DMS 273 (cell line): ENCODE measurements around the gene POLD4.

Source experiments
- DNase-seq: peaks from one replicate; lab custom pipeline; 2025; ENCODE audit not compliant: unreplicated experiment; lab: John Stamatoyannopoulos, UW

The POLD4 gene

GRCh38 chr11:67389477-67389876, 36.1 kb upstream of the POLD4 start:
- DNase-seq: peak; percentile 53

DNA sequence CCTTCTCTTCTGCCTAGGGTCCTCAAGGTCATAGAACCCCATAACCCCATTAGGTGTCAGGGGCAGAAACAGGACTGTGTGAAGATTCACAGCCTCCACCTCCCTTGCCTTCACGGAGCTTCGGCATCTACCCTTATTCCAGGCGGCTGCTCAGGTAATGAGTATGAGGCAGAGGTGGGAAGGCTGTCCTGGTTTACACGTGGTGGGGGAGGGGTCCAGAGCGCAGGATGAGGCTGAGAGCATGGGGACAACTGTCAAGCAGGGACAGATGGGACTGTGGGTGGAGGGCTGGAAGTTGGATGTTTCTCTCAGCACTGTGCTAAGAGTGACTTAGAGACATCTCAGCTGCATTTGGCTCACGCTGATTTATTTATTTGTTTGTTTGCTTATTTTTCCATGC, 34.2 kb upstream of the POLD4 start:
- DNase-seq: no peak

- DNase-seq: no peak
These were observed 33.7 kb upstream of the POLD4 start for GRCh38 chr11:67387069-67387468.

DNA sequence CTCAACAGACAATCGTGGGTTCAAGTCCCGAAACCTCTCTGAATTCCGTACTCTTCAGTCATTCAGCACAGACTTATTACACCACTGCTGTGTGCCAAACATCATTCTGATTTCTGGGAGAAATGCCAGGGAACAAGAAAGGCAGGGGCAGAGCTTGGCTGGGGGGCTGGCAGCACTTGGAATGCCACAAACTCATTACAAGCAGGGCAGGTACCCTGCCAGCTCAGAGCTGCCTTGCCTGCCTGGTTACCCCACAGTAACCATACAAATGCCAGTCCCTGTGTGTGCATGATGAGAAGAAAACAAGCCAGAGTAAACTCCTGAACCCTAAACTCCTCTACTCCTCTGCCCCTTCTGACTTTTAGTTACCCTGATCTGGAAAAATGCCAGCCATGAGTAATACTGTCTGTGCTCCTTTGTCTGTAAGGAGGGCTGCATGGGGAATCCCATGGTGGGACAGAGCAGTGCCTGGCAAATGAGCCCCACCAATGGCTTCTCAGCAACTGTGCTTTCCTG, 31.6 kb upstream of the POLD4 start:
- peak; percentile 57 for DNase-seq

GRCh38 chr11:67382276-67383136, 29.2 kb upstream of the POLD4 start:
- DNase-seq: peak; percentile 79

DNA sequence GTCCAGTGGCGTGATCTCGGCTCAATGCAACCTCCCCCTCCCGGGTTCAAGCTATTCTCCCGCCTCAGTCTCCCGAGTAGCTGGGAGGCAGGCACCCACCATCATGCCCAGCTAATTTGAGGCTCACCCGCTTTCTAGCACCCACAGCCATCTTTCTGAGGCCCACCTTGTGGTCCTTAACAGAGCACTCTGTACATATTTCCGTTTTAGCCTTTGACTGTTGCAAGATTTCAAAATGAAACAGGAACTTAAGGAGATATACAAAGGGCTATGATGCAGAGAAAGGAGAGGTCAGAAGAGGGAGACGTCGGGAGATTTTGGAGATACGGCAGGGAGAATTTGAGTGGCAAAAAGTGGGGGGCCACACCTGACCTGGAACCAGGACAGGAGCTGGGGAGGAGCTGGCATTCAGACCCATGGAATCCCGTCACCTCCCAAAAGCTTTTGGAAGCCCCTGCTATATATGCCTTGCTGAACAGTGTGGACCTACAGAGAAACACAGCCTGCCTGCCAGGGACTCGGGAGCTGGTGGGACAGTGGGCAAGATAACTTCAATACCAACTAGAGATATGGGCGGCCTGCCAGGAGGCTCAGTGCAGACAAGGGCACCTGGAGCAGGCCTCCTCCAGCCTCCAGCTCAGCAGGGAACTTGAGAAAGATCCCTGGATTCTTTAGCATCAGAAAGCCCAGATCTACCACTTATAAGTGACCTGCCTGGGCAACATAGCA, 28.1 kb upstream of the POLD4 start:
- no peak for DNase-seq

GRCh38 chr11:67379061-67380058, 26.0 kb upstream of the POLD4 start:
- DNase-seq: no peak

GRCh38 chr11:67378544-67378943, 25.2 kb upstream of the POLD4 start:
- no peak for DNase-seq

- DNase-seq: no peak
These were observed 23.8 kb upstream of the POLD4 start for GRCh38 chr11:67376873-67377808.

DNA sequence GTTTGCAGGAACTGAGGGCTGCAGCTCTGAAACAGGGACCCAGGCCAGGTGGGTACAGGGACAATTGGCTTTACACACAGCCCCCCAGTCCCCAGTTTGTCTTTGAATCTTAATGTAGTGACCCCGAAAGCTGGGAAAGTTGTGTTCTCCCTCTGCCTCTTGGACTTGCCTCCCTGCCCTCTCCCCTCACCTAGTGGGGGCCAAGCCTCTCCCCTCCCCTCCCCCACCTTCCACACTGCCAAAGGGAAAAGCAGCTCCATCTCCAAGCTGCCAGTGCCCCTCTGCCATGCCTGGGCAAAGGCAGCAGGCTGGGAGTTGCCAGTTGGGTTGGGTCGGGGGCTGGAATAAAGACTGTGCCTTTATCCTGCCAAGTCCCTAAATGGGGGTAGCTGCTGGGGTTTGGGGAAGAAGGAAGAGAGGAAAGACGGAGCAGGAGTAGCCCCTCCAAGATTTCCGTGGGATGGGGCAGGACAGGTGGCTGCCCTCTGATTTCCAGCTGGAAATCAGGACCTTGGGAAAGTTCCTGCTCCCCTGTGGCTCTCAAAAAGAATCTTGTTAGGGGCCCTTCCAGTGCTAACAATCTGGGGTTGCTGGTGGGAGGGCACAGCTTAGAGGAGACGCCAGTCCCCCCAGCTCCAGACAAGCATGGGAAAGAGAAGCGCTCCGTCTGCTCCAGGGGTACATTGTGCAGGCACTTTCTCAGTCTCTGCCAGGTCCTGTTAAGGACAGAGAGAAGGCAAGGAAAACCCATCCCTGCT, 22.9 kb upstream of the POLD4 start:
- no peak for DNase-seq

GRCh38 chr11:67375320-67376055, 22.1 kb upstream of the POLD4 start:
- DNase-seq: no peak

DNA sequence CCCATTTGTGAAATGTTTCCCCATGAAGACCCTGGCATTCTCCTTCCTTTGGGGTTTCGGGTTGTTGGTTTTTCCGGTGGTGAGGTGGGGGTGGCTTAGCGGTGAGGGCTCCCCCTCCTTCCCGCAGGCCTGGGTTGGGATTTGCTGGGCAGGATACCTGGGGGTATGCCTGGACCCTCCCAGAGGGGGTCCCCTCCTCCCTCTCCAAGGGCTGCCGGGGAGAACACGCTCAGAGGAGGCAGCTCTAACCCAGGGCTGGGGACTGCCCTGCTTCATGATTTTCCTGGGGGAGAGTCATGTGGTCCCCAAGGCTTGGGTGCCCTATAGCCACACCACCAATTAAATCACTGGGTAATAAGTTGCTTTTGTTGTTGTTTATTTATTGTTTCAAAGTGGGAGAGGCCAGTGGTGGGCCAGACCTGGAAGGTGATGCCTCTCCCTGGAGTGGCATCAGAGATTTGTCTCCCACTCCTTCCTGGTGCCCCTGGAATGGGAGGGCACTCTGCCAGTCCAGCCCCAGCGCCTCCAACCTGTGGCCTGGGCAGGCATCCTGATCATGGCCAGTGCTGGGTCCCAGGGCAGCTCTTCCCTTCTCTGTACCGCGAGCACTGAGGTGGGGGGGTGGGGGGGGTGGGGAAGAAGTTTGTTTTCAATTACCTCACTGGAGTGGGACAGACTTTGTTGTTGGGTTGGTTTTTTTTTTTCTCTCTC, 21.4 kb upstream of the POLD4 start:
- DNase-seq: no peak

- peak; percentile 68 for DNase-seq
These were observed 20.6 kb upstream of the POLD4 start for GRCh38 chr11:67373648-67374570.

DNA sequence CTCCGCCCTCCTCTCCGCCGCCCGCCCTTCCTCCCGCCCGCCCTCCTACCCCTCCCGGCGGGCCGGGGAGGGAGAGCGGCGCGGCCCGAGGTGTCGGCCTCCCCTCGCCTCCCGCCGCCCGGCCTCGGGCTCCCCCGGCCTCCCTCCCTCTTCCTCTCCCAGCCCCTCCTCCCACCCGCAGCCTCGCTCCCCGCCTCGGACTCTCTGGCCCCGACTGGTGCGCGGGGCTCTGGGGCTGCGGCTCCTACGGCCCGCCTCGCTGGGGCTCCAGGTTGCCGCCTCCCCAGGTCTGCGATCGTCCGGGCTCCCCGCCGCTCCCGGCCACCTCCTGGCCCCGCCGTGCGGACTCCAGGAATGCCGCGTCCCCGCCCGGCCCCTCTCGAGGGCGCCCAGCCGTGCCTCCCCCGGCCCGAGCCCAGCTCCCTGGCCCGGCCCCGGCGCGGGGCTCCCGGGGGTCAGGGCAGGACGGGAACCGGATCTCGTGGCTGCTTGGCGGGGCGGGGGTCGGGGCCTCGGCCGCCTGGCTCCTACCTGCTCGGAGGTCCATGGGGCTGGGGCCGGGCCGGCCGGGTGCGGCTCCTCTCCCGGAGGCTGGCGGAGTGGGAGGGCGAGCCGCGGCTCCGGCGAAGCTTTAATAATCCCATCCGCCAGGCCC, 19.8 kb upstream of the POLD4 start, which contains the start of gene CLCF1:
Gene CLCF1 (minus strand): TSS at position 606 of the 655 bp plus-strand sequence. CDS start 59 bp downstream, at position 547.
- DNase-seq: peak; percentile 61

DNA sequence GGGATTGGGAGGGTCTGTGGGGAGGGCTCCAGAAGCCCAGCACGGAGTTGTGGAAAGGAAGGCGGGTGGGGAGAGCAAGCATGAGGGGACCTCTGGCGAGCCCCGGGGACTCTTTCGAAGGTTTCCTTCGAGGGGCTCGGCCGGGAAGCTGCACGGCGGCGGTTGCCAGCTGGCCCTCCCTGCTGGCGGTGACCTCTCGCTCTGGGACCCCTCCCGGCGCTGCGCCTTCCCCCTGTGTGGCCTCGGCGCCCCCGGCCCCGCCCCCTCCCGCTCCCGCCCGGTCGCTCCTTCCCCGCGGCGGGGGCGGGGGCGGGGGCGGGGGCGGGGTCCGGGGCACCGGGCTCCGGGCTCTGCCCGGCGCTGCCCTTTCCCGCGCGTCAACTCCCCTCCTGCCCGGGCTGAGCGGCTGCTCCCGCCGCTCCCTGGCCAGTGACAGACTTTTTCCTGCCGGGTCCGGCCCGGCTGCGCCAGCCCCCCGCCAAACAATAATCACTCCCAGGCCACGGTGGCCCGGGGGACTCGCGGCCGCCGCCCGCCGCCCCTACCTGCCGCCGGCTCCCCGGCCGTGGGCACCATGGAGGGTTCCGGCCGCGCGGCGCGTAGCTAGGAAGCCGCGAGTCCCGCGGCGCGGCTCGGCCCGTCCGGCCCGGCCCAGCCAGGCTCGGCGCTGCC, 19.1 kb upstream of the POLD4 start:
- no peak for DNase-seq
